Motor neuron (in vitro differentiated cells): ENCODE data around the gene EYS. TPM values are rescaled to one million over a fixed set of nuclear protein-coding genes. Genes with fewer than 3 reads are reported as not detected.
A peak's percentile ranks its signal among the peaks of the same experiment; 100 is the strongest.

Experiments
- ATAC-seq, 8 experiments: fragments of 200-7000 bp; cut with Tn5 transposase; replicated peaks in 6 of 8; 2 replicates each; pipeline ENCODE4 v1.8.0; 2021; ENCODE audit warnings: mild to moderate bottlenecking in 8 of 8, moderate library complexity in 8 of 8
- H3K27ac ChIP-seq, 2 donors: fragments of 250-450 bp; sonication (Bioruptor Pico); 2 replicates each; pipeline ENCODE4 v1.9.0; 2021; ENCODE audit warnings: antibody characterized with exemption in 2 of 2, mild to moderate bottlenecking in 2 of 2, moderate library complexity in 1 of 2
- H3K4me1 ChIP-seq, 2 donors: fragments of 250-450 bp; sonication (Bioruptor Pico); replicated peaks in 1 of 2; 2 replicates each; pipeline ENCODE4 v1.6.1; 2021; ENCODE audit warnings: antibody characterized with exemption in 2 of 2, mild to moderate bottlenecking in 2 of 2, moderate library complexity in 1 of 2
- H3K4me3 ChIP-seq, 5 donors: fragments of 250-450 bp; sonication (Bioruptor Pico); 2 replicates each; pipeline ENCODE4 v1.9.0; 2021; ENCODE audit warnings: antibody characterized with exemption in 5 of 5, mild to moderate bottlenecking in 5 of 5, moderate library complexity in 4 of 5
- WGBS, 10 experiments: fragments of 450-650 bp; shearing (Covaris generic); methylation state at CpG; one replicate each; pipeline ENCODE4 v1.0.0; 2022; 5-methylcytosine and 5-hydroxymethylcytosine counted together
- in situ Hi-C, 9 experiments: fragments of 400-800 bp; cut with MboI; loops; one replicate each; pipeline ENCODE4 v1.15.0; 2021; ENCODE audit warnings: low sequenced_read_pairs in 9 of 9, low pct_unique_long_range_greater_than_20kb in 2 of 9; ENCODE audit not compliant: unreplicated experiment in 9 of 9
- total RNA-seq, 8 experiments: library from RNA; unstranded; fragments of 300-600 nt; gene quantifications; 2 replicates each; pipeline versions ENCODE4 v1.2.3 to v1.2.4, GENCODE V29; 2022

The EYS gene
- total RNA-seq, 8 experiments from 2014 or later: 0.71 to 3.7 (median 1.2) TPM

DNA sequence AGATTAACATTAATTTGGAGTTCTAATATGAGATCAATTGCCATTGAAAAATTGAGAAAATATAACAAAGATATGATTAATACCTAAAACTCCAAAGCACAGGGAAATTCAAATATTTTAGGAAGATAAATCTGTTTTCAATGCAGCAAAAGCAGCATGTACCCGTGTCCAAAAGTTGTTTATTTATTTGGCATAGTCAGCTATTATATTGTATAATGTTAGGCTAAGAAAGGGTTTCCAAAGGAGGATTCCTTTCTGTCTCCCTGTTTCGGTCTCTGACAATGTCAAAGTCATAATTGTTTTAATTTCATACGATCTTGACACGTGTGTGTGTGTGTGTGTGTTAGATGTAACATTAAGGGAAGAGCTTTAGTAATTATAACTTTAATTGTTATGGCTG is 914.5 kb downstream of the EYS start:
- Histone ChIP-seq H3K4me1 (no peaks in the 10 kb centered on the region), H3K27ac (no peak overlapping the region), H3K4me3 (no peak overlapping the region)
- in situ Hi-C loops: no loop called here
- WGBS, 10 experiments: 0 to 100% (median 47%) methylated on average over 1 to 4 of the region's 4 CpGs; no CpG with 5 or more reads in 2 of the 10 experiments
- no peak for ATAC-seq

DNA sequence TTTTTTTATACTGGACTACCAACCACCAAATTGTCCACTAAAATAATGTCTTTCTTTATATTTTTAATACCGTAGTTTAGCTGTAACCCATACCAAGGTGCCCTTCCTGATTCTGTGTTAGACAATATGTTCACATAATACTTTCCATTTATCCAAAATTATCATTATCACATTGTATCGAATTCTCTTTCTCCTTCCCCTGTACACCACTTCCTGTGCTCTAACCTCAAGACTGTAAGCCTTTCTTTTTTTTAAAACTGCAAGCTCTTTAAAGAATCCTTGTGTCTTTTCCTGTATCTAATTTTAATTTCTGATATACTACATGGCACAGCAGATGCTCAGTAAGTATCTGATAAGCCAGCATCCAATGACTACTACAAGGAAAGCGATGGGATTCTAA is 917.5 kb downstream of the EYS start:
- Histone ChIP-seq H3K4me1 (no peaks in the 10 kb centered on the region), H3K27ac (no peak overlapping the region), H3K4me3 (no peak overlapping the region)
- WGBS, 10 experiments: 6 to 100% (median 72%) methylated on average over 1 to 3 of the region's 3 CpGs; no CpG with 5 or more reads in 1 of the 10 experiments
- in situ Hi-C loops: no loop called here
- ATAC-seq: no peak

DNA sequence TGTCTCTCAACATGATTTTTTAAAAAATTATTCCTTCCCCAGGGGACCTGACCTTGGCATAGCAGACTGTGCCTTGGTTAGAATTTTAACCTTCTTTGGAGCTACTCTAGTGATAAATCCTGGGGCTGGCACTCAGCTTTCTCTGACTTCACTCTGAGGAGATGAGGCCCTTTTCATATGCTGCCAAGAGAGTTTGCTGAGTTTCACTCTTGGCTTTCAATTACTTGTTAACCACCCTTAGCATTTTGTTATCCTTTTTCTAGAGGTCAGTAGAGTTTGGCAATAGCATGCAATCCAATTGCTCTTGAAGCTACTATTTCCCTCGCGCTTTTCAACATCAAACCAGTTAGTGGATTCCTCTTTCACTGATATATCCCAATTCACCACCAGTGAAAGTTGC is 920.3 kb downstream of the EYS start:
- 0 to 100% (median 41%) methylated on average over 2 of the region's 2 CpGs; no CpG with 5 or more reads in 2 of the 10 experiments for WGBS, 10 experiments
- H3K4me3 ChIP-seq: no peak overlapping the region
- H3K4me1 ChIP-seq: no peaks in the 10 kb centered on the region
- H3K27ac ChIP-seq: no peak overlapping the region
- in situ Hi-C loops: no loop called here
- no peak for ATAC-seq

GRCh38 chr6:64782877-64783276 is 924.1 kb downstream of the EYS start:
- in situ Hi-C loops: no loop called here
- Histone ChIP-seq H3K27ac (no peak overlapping the region), H3K4me1 (no peaks in the 10 kb centered on the region), H3K4me3 (no peak overlapping the region)
- WGBS, 10 experiments: 0 to 90% (median 60%) methylated on average over 1 to 3 of the region's 3 CpGs; no CpG with 5 or more reads in 3 of the 10 experiments
- no peak for ATAC-seq

GRCh38 chr6:64777941-64778785 is 928.9 kb downstream of the EYS start:
- 0 to 93% (median 63%) methylated on average over 2 to 3 of the region's 3 CpGs; no CpG with 5 or more reads in 1 of the 10 experiments for WGBS, 10 experiments
- in situ Hi-C loops: no loop called here
- ATAC-seq: no peak
- H3K4me3 ChIP-seq: no peak overlapping the region
- no peak overlapping the region for H3K27ac ChIP-seq
- peaks cover 0 to 3% of the 10 kb centered on the region in 2 donors for H3K4me1 ChIP-seq

DNA sequence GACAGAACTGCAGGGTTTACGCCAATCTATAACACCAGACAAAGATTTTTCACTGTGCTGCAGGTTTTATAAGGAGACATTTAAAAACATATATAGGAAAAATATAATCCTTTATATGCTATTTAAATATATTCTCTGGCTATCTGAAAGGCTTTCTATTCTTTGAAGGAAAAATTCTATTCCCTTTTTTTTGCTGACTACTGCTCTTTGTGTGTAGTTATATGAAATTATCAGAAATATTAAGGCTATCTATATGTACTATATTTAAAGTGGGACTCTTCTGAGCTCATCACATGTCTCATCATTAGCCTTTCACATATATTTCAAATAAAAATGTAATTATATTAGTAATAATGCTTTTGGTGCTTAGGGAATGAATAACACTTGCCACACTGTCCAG is 930.7 kb downstream of the EYS start:
- ATAC-seq: no peak
- Histone ChIP-seq H3K4me1 (peaks cover 0 to 3% of the 10 kb centered on the region in 2 donors), H3K27ac (no peak overlapping the region), H3K4me3 (no peak overlapping the region)
- in situ Hi-C loops: no loop called here
- 14 to 100% (median 100%) methylated on average over 1 of the region's 1 CpG; no CpG with 5 or more reads in 2 of the 10 experiments for WGBS, 10 experiments

DNA sequence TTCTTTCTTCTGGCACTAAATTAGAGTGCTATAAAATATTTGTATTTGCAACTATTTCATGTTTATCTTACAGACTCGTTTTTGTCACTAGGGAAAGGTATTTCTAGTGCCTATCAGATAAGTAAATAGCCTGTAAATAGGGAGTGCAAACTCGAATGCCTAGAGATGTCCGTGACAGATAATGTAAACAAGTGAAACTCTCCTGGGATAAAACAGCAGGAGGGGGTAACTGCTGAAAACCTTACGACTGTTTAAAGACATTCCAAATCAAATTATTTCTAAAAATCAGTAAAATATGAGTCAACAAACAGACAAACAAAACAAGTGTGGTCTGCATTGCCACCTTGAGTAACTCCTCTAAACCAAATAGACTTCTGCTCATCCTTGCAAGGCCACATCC is 932.1 kb downstream of the EYS start:
- Histone ChIP-seq H3K4me3 (no peak overlapping the region), H3K27ac (no peak overlapping the region), H3K4me1 (peaks cover 0 to 3% of the 10 kb centered on the region in 2 donors)
- 0 to 40% (median 16%) methylated on average over 1 to 4 of the region's 4 CpGs for WGBS, 10 experiments
- no peak for ATAC-seq
- in situ Hi-C loops: no loop called here

DNA sequence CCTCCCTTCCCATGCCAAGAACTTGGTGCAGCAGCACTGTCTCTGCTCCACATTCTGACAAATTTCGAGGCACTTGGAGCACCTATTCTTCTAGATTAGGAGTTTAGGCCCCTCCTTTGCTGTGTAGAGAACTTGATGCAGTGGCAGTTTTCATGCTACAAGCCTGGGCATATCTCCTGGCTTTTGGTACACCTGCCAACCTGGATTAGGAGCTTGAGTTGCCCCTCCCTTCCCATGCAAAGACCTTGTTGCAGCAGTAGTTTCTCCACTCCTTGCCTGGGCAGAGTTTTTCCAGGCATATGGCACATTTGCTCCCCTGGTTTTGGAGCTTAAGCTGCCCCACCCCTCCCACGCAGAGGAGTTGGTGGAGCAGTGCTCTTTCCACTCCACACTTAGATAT is 956.1 kb downstream of the EYS start:
- in situ Hi-C loops: no loop called here
- ATAC-seq: no peak
- Histone ChIP-seq H3K27ac (no peak overlapping the region), H3K4me3 (no peak overlapping the region), H3K4me1 (no peaks in the 10 kb centered on the region)
- 0 to 100% (median 38%) methylated on average over 1 to 2 of the region's 2 CpGs; no CpG with 5 or more reads in 2 of the 10 experiments for WGBS, 10 experiments

DNA sequence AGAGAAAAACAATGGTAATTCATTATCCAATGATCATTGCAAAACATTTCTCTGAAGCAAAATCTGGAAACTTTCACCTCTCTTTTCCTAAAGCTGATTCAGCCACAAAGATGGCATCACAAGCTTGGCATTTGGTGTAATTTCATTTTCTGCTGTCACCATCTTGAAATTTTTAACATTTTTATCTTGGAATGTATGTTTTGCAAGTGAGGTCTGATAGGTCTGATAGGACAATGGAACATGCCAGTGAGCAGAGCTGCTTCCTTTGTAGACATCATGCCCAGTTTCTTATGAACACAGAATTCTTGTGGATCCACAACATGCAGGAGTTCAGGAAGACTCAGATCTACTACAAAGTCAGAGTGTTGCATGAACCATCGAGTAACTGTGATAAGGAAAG is 969.6 kb downstream of the EYS start:
- H3K4me1 ChIP-seq: no peaks in the 10 kb centered on the region
- in situ Hi-C loops: no loop called here
- WGBS, 10 experiments: 0 to 80% (median 8%) methylated on average over 1 of the region's 1 CpG; no CpG with 5 or more reads in 4 of the 10 experiments
- no peak overlapping the region for H3K27ac ChIP-seq
- ATAC-seq: no peak
- no peak overlapping the region for H3K4me3 ChIP-seq

GRCh38 chr6:64736421-64736950 is 970.5 kb downstream of the EYS start:
- H3K4me3 ChIP-seq: no peak overlapping the region
- in situ Hi-C loops: no loop called here
- ATAC-seq: no peak
- no peak overlapping the region for H3K27ac ChIP-seq
- H3K4me1 ChIP-seq: no peaks in the 10 kb centered on the region
- WGBS, 10 experiments: 5 to 100% (median 63%) methylated on average over 3 to 4 of the region's 4 CpGs

DNA sequence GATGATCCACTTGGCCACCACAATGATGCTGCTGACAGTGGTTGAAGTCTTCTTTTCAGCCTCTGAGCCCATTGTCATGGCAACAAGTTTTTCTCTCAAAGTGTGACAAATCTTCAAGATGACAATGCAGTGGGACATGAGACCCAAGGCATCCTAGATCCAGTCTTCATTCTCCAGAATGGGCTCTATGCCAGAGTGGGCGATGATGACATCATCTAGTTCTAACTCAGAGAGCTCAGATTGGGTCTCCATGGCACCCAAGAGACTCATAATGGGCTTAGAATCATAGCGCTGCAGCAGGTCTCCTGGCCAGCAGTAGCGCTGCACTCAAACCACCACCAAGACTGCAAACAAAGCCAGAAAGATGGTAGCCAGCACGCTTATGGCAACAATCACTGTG is 973.6 kb downstream of the EYS start:
- H3K4me1 ChIP-seq: no peaks in the 10 kb centered on the region
- H3K4me3 ChIP-seq: no peak overlapping the region
- WGBS, 10 experiments: 0 to 100% (median 82%) methylated on average over 1 to 4 of the region's 4 CpGs; no CpG with 5 or more reads in 3 of the 10 experiments
- ATAC-seq: no peak
- in situ Hi-C loops: no loop called here
- no peak overlapping the region for H3K27ac ChIP-seq

DNA sequence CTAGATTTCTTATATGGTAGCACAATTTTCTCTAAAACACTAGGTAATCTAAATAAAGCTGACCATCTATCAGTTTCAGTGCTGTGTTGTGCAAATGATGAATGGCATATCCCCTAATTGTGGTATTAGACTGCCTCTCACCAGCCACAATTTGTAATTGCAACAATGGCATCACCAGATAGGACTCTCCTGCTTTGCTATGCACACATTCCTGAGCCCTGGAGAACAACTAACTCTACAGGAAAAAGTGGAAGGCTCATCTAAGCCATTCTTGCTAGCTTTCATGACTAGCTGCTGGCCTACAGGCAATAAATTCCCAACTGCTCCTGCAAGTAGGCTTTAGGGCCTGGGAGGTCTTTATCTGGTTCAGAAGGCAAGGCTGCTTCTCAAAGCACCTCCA is 974.1 kb downstream of the EYS start:
- ATAC-seq: peak in 1 of 8 experiments; percentile 18
- no peak overlapping the region for H3K4me3 ChIP-seq
- in situ Hi-C loops: no loop called here
- no peak overlapping the region for H3K27ac ChIP-seq
- no peaks in the 10 kb centered on the region for H3K4me1 ChIP-seq

GRCh38 chr6:64729522-64729921 is 977.5 kb downstream of the EYS start:
- in situ Hi-C loops: no loop called here
- no peak overlapping the region for H3K27ac ChIP-seq
- H3K4me3 ChIP-seq: no peak overlapping the region
- WGBS, 10 experiments: 14 to 80% (median 51%) methylated on average over 2 to 4 of the region's 4 CpGs
- peaks cover 0 to 11% of the 10 kb centered on the region in 2 donors for H3K4me1 ChIP-seq
- no peak for ATAC-seq

- ATAC-seq: no peak
- 15 to 100% (median 92%) methylated on average over 2 to 5 of the region's 5 CpGs for WGBS, 10 experiments
- H3K4me1 ChIP-seq: peaks cover 9 to 33% of the 10 kb centered on the region in 2 donors
- no peak overlapping the region for H3K4me3 ChIP-seq
- in situ Hi-C loops: no loop called here
- no peak overlapping the region for H3K27ac ChIP-seq
These were observed 980.0 kb downstream of the EYS start for GRCh38 chr6:64727075-64727474.
